ENCODE results near the gene CORO2A. TPM values are rescaled to one million over a fixed set of nuclear protein-coding genes. Genes with fewer than 3 reads are reported as not detected.

Gene CORO2A
- total RNA-seq, 6 donors from 2014 or later: 10.5 to 22.8 (median 17.9) TPM

DNA sequence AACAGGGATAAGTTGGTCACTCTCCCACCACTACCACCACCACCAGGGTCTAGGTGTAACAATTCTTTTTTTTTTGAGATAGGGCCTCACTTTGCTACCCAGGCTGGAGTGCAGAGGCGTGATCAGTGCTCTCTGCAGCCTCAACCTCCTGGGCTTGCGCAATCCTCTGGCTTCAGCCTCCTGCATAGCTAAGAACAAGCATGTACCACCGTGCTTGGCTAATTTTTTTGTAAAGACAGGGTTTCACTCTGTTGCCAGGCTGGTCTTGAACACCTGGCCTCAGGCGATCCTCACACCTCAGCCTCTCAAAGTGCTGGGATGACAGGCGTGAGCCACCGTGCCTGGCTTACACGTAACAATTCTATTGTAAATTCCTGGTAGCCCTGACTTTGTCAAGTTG is 27.5 kb downstream of the CORO2A start:
- Histone ChIP-seq H3K27ac (no peak overlapping the region), H3K27me3 (no peaks in the 10 kb centered on the region), H3K9me3 (no peaks in the 10 kb centered on the region), H3K36me3 (no peaks in the 10 kb centered on the region), H3K4me3 (no peak overlapping the region), H3K4me1 (peaks cover 3 to 17% (median 5%) of the 10 kb centered on the region in 4 donors)
- no peak for TF ChIP-seq EP300 (IDR thresholded peaks at IDR 0.05)
- no peak for TF ChIP-seq POLR2AphosphoS5 (IDR thresholded peaks at IDR 0.05)
- TF ChIP-seq, protein P1, sequence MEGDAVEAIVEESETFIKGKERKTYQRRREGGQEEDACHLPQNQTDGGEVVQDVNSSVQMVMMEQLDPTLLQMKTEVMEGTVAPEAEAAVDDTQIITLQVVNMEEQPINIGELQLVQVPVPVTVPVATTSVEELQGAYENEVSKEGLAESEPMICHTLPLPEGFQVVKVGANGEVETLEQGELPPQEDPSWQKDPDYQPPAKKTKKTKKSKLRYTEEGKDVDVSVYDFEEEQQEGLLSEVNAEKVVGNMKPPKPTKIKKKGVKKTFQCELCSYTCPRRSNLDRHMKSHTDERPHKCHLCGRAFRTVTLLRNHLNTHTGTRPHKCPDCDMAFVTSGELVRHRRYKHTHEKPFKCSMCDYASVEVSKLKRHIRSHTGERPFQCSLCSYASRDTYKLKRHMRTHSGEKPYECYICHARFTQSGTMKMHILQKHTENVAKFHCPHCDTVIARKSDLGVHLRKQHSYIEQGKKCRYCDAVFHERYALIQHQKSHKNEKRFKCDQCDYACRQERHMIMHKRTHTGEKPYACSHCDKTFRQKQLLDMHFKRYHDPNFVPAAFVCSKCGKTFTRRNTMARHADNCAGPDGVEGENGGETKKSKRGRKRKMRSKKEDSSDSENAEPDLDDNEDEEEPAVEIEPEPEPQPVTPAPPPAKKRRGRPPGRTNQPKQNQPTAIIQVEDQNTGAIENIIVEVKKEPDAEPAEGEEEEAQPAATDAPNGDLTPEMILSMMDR (IDR thresholded peaks at IDR 0.05): no peak
- TF ChIP-seq POLR2A (IDR thresholded peaks at IDR 0.05): no peak
- 88 to 92% methylated on average over 5 to 7 of the region's 7 CpGs for WGBS, 2 donors
- no peak for DNase-seq
- no peak for ATAC-seq (ENCODE audit: low FRiP score in 2 of 2)

DNA sequence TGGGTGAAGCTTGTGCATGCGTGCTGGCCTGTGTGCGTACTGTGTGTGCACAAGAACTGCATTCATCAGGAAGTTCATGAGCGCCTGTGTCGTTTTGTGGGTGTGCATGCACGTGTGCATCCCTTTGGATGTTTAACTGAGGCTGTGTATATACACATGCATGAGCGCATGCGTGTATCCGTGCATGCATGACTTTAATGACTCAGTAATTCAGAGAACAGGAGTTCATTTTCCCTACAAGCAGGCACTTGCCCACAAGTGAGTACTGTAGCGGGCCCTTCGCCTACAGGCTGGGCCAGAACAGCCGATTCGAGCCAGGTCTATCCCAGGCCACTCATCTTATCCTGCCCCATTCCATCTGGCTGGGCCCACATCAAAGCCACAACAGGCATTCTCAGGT is 29.8 kb downstream of the CORO2A start:
- TF ChIP-seq POLR2AphosphoS5 (IDR thresholded peaks at IDR 0.05) (no peak), POLR2A (IDR thresholded peaks at IDR 0.05) (no peak), EP300 (IDR thresholded peaks at IDR 0.05) (no peak)
- TF ChIP-seq, protein P1 (IDR thresholded peaks at IDR 0.05): no peak
- Histone ChIP-seq H3K36me3 (no peaks in the 10 kb centered on the region), H3K4me3 (no peak overlapping the region), H3K27me3 (no peaks in the 10 kb centered on the region), H3K4me1 (peaks cover 0 to 6% (median 0%) of the 10 kb centered on the region in 4 donors), H3K27ac (no peak overlapping the region), H3K9me3 (no peaks in the 10 kb centered on the region)
- ATAC-seq (ENCODE audit: low FRiP score in 2 of 2) (no peak), DNase-seq (no peak)
- 95% methylated on average over 12 of the region's 12 CpGs for WGBS, 2 donors

DNA sequence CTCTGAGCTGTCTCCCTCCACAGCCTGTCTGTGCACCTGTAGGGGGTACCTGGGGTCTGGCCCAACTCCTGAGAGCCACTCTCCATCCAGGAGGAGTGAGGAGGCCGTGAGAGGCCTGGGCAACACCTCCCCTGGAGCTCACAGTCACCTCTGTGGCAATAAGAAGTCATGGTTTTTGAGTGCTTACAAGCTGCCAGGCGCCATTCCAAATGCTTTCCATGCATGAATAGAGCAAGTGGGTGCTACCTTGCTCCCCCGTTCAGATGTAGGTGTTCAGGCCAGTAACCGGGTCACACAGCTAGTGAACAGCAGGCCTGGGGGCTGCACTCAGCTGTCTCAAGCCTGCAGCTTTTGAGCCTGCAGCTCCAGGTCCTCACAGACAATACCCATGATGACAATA is 30.6 kb downstream of the CORO2A start:
- H3K9me3 ChIP-seq: no peaks in the 10 kb centered on the region
- H3K27me3 ChIP-seq: no peaks in the 10 kb centered on the region
- WGBS, 2 donors: 48 to 70% methylated on average over 2 to 4 of the region's 4 CpGs
- no peak overlapping the region for H3K27ac ChIP-seq
- DNase-seq: no peak
- no peak for ATAC-seq (ENCODE audit: low FRiP score in 2 of 2)
- peaks cover 0 to 6% (median 0%) of the 10 kb centered on the region in 4 donors for H3K36me3 ChIP-seq
- TF ChIP-seq POLR2AphosphoS5 (IDR thresholded peaks at IDR 0.05): no peak
- TF ChIP-seq, protein P1 (IDR thresholded peaks at IDR 0.05): no peak
- no peak for TF ChIP-seq POLR2A (IDR thresholded peaks at IDR 0.05)
- no peak for TF ChIP-seq EP300 (IDR thresholded peaks at IDR 0.05)
- no peak overlapping the region for H3K4me3 ChIP-seq
- peaks cover 0 to 6% (median 0%) of the 10 kb centered on the region in 4 donors for H3K4me1 ChIP-seq

DNA sequence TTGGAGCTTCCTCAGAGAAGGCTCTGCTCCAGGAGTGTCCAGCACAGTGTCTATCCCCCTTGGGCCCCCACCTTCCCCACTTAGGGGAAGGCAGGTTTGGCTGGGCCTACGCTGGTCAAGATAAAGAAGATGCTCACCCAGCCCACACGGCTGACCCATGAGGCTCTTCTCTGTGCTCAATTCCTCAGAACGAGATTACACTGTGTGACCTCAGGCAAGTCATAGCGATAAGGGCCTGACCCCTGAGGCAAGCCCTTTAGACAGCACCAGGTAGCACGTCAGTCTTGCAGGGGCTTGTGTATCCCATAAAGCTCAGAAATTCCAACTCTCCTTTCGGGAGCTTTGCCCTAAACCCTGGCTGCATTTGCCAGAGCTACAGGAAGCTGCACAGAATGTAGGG is 32.6 kb downstream of the CORO2A start:
- Histone ChIP-seq H3K4me1 (peaks cover 0 to 6% (median 0%) of the 10 kb centered on the region in 4 donors), H3K27me3 (no peaks in the 10 kb centered on the region), H3K36me3 (peaks cover 0 to 9% (median 0%) of the 10 kb centered on the region in 4 donors), H3K4me3 (no peak overlapping the region), H3K27ac (no peak overlapping the region), H3K9me3 (no peaks in the 10 kb centered on the region)
- no peak for TF ChIP-seq POLR2A (IDR thresholded peaks at IDR 0.05)
- no peak for TF ChIP-seq POLR2AphosphoS5 (IDR thresholded peaks at IDR 0.05)
- no peak for TF ChIP-seq EP300 (IDR thresholded peaks at IDR 0.05)
- TF ChIP-seq, protein P1 (IDR thresholded peaks at IDR 0.05): no peak
- ATAC-seq (ENCODE audit: low FRiP score in 2 of 2) (peak in 1 of 2 donors; percentile 41), DNase-seq (no peak)
- WGBS, 2 donors: 73 to 97% methylated on average over 2 to 6 of the region's 6 CpGs

DNA sequence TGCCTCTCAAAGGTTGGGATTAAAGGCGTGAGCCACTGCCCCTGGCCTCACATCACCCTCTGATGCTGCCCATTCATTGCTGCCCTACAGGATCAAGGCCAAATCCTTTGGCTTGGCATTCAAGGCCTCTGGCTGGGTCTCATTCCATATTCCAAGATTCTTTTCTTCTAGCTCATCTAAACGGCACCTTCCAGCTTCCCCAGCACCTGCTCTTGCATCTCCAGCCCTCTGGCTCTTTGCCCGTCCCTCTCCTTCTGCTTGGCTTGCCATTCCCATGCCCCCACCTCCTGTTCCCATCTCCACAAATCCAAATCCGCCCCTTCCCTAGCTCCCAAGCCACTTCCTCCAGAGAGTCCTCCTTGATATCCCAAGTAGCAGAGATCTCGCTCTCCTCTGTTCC is 33.1 kb downstream of the CORO2A start:
- WGBS, 2 donors: 90 to 92% methylated on average over 5 of the region's 5 CpGs

More for the DNA sequence above, 33.1 kb downstream of the CORO2A start:
- Histone ChIP-seq H3K4me1 (peaks cover 0 to 6% (median 0%) of the 10 kb centered on the region in 4 donors), H3K36me3 (peaks cover 0 to 9% (median 0%) of the 10 kb centered on the region in 4 donors), H3K27ac (no peak overlapping the region), H3K4me3 (no peak overlapping the region), H3K9me3 (no peaks in the 10 kb centered on the region), H3K27me3 (no peaks in the 10 kb centered on the region)
- no peak for TF ChIP-seq EP300 (IDR thresholded peaks at IDR 0.05)
- no peak for TF ChIP-seq POLR2AphosphoS5 (IDR thresholded peaks at IDR 0.05)
- TF ChIP-seq, protein P1 (IDR thresholded peaks at IDR 0.05): no peak
- no peak for TF ChIP-seq POLR2A (IDR thresholded peaks at IDR 0.05)
- ATAC-seq (ENCODE audit: low FRiP score in 2 of 2): no peak
- DNase-seq: no peak
